H1 (cell line): ENCODE data around the gene PTPRD. TPM values are rescaled to one million over a fixed set of nuclear protein-coding genes. Genes with fewer than 3 reads are reported as not detected.

Experiments
- CTCF ChIA-PET: fragments of 300-600 bp; sonication (Branson Sonifier 250); formaldehyde crosslinking; loops from one replicate; lab custom pipeline; 2021; ENCODE audit not compliant: partially characterized antibody; lab: Charles Lee
- POLR2A ChIA-PET: fragments of 300-600 bp; sonication (Branson Sonifier 250); formaldehyde crosslinking; loops from one replicate; lab custom pipeline; 2021; ENCODE audit warnings: inconsistent platforms; ENCODE audit not compliant: partially characterized antibody; lab: Charles Lee
- DNase-seq, 2 experiments: peaks; one replicate each; pipeline versions ENCODE4 v3.0.0 to v3.0.0-alpha.2; 2010 to 2022; ENCODE audit warnings: low spot score in 2 of 2, low read depth in 1 of 2, mixed read lengths in 1 of 2
- FAIRE-seq: peaks from 2 replicates; lab custom pipeline; 2011; peaks lifted over from hg19 to GRCh38; lab: Jason Lieb, UNC
- H2AFZ ChIP-seq: 2 replicates; pipeline ENCODE4 v1.8.1; 2012; ENCODE audit warnings: low read length, inconsistent platforms
- H2AK5ac ChIP-seq: 2 replicates; pipeline ENCODE4 v1.6.1; 2013; ENCODE audit warnings: low read depth, low read length
- H2BK120ac ChIP-seq: replicated peaks from 2 replicates; pipeline ENCODE3; 2013; ENCODE audit warnings: low read depth, low read length, inconsistent platforms
- H2BK12ac ChIP-seq: 2 replicates; pipeline ENCODE4 v1.6.1; 2013; ENCODE audit warnings: low read depth, low read length
- H2BK15ac ChIP-seq: 2 replicates; pipeline ENCODE4 v1.6.1; 2013; ENCODE audit warnings: low read length
- H2BK20ac ChIP-seq: 2 replicates; pipeline ENCODE4 v1.6.1; 2013; ENCODE audit warnings: low read length
- H2BK5ac ChIP-seq: 2 replicates; pipeline ENCODE4 v1.6.1; 2013; ENCODE audit warnings: low read depth, low read length
- H3K14ac ChIP-seq: 2 replicates; pipeline ENCODE4 v1.6.1; 2013; ENCODE audit warnings: inconsistent platforms; ENCODE audit not compliant: insufficient read length
- H3K18ac ChIP-seq: 2 replicates; pipeline ENCODE4 v1.6.1; 2013; ENCODE audit warnings: low read length; ENCODE audit errors: extremely low read depth
- H3K23ac ChIP-seq: 2 replicates; pipeline ENCODE4 v1.6.1; 2013; ENCODE audit warnings: inconsistent platforms; ENCODE audit not compliant: insufficient read length
- H3K23me2 ChIP-seq: 2 replicates; pipeline ENCODE4 v1.6.1; 2013; ENCODE audit warnings: low read depth, low read length
- H3K27ac ChIP-seq: 2 replicates; pipeline ENCODE4 v1.6.1; 2011; ENCODE audit warnings: low read depth, low read length, inconsistent platforms
- H3K27me3 ChIP-seq, 4 experiments: replicated peaks in 1 of 4; 1 replicate in 1 of 4; 2 replicates in 3 of 4; pipeline versions ENCODE4 v1.6.1 to v1.8.1; 2011 to 2013; ENCODE audit warnings: low read length in 3 of 4, mild to moderate bottlenecking in 3 of 4, inconsistent platforms in 2 of 4, mixed read lengths in 2 of 4, moderate library complexity in 1 of 4; ENCODE audit not compliant: control insufficient read depth in 3 of 4, insufficient read depth in 3 of 4; ENCODE audit errors: extremely low read depth in 1 of 4
- H3K36me3 ChIP-seq, 4 experiments: 2 replicates each; pipeline versions ENCODE4 v1.6.1 to v1.8.1; 2011 to 2013; ENCODE audit warnings: mild to moderate bottlenecking in 4 of 4, low read length in 3 of 4, moderate library complexity in 2 of 4, control low read depth in 1 of 4, inconsistent platforms in 1 of 4; ENCODE audit not compliant: insufficient read depth in 4 of 4, control insufficient read depth in 2 of 4
- H3K4ac ChIP-seq: replicated peaks from 2 replicates; pipeline ENCODE3; 2013; ENCODE audit warnings: low read length, low read depth, mixed read lengths, inconsistent platforms; ENCODE audit not compliant: insufficient read length
- H3K4me1 ChIP-seq, 4 experiments: replicated peaks in 1 of 4; 1 replicate in 1 of 4; 2 replicates in 3 of 4; pipeline versions ENCODE4 v1.6.1 to v1.8.1; 2011 to 2013; ENCODE audit warnings: low read length in 3 of 4, inconsistent platforms in 2 of 4, mixed read lengths in 1 of 4; ENCODE audit not compliant: insufficient read depth in 4 of 4, control insufficient read depth in 3 of 4
- H3K4me2 ChIP-seq, 2 experiments: 2 replicates each; pipeline versions ENCODE4 v1.6.1 to v1.8.1; 2011 to 2013; ENCODE audit warnings: low read depth in 2 of 2, low read length in 2 of 2, control low read depth in 1 of 2, inconsistent platforms in 1 of 2, mild to moderate bottlenecking in 1 of 2; ENCODE audit not compliant: insufficient read depth in 1 of 2
- H3K4me3 ChIP-seq, 4 experiments: fragments of 200-600, 300-600 bp in 1 of 4; sonication (generic), shearing (Covaris generic), sonication (Bioruptor Twin) in 1 of 4; 2 replicates each; pipeline versions ENCODE4 v1.5.1 to v1.8.1; 2011 to 2016; ENCODE audit warnings: low read length in 4 of 4, low read depth in 3 of 4, control low read depth in 2 of 4, inconsistent platforms in 2 of 4, mild to moderate bottlenecking in 2 of 4, mixed read lengths in 1 of 4, moderate library complexity in 1 of 4; ENCODE audit not compliant: insufficient read depth in 2 of 4; ENCODE audit errors: extremely low read depth in 1 of 4
- H3K56ac ChIP-seq: replicated peaks from 2 replicates; pipeline ENCODE3; 2013; ENCODE audit warnings: low read depth, mild to moderate bottlenecking, mixed read lengths, low read length, inconsistent platforms; ENCODE audit not compliant: insufficient read length
- H3K79me1 ChIP-seq: 2 replicates; pipeline ENCODE4 v1.6.1; 2013; ENCODE audit warnings: low read depth, low read length, control low read depth
- H3K79me2 ChIP-seq, 2 experiments: 2 replicates each; pipeline versions ENCODE4 v1.6.1 to v1.8.1; 2012 to 2013; ENCODE audit warnings: low read length in 2 of 2, mild to moderate bottlenecking in 2 of 2, inconsistent platforms in 1 of 2; ENCODE audit not compliant: insufficient read depth in 2 of 2, control insufficient read depth in 1 of 2
- H3K9ac ChIP-seq, 4 experiments: replicated peaks in 1 of 4; 1 replicate in 1 of 4; 2 replicates in 3 of 4; pipeline versions ENCODE4 v1.6.1 to v1.8.1; 2011 to 2013; ENCODE audit warnings: low read depth in 3 of 4, low read length in 3 of 4, control low read depth in 2 of 4, mild to moderate bottlenecking in 2 of 4, moderate library complexity in 2 of 4, inconsistent platforms in 1 of 4; ENCODE audit errors: extremely low read depth in 1 of 4
- H3K9me3 ChIP-seq, 2 experiments: 2 replicates each; pipeline versions ENCODE4 v1.6.1 to v1.8.1; 2012 to 2013; ENCODE audit warnings: mild to moderate bottlenecking in 2 of 2, moderate library complexity in 2 of 2, control low read depth in 1 of 2, inconsistent platforms in 1 of 2, low read depth in 1 of 2, low read length in 1 of 2, mixed read lengths in 1 of 2; ENCODE audit not compliant: insufficient read depth in 2 of 2
- H4K20me1 ChIP-seq, 2 experiments: replicated peaks in 1 of 2; 2 replicates each; pipeline versions ENCODE3 to v1.8.1; 2011 to 2013; ENCODE audit warnings: inconsistent platforms in 2 of 2, low read length in 2 of 2, mild to moderate bottlenecking in 1 of 2; ENCODE audit not compliant: insufficient read depth in 2 of 2, control insufficient read depth in 1 of 2
- H4K5ac ChIP-seq: 2 replicates; pipeline ENCODE4 v1.6.1; 2013; ENCODE audit warnings: low read length, low read depth, mixed read lengths, inconsistent platforms; ENCODE audit not compliant: insufficient read length
- H4K8ac ChIP-seq: 2 replicates; pipeline ENCODE4 v1.8.0; 2013; ENCODE audit warnings: mild to moderate bottlenecking, moderate library complexity, low read length, inconsistent platforms; ENCODE audit not compliant: insufficient read depth; ENCODE audit errors: extremely low read depth
- H4K91ac ChIP-seq: replicated peaks from 2 replicates; pipeline ENCODE3; 2013; ENCODE audit warnings: low read length, mixed read lengths, inconsistent platforms; ENCODE audit not compliant: insufficient read length
- CEBPB ChIP-seq: IDR thresholded peaks from 2 replicates; pipeline ENCODE4 v1.6.1; 2012; ENCODE audit warnings: low read depth, low read length
- NANOG ChIP-seq: IDR thresholded peaks from 2 replicates; pipeline ENCODE4 v1.6.1; 2011; ENCODE audit warnings: low read length, low read depth, mild to moderate bottlenecking, inconsistent platforms; ENCODE audit not compliant: insufficient read depth, poor library complexity, severe bottlenecking
- WGBS, 2 experiments: shearing (Covaris generic) in 1 of 2; methylation state at CpG; one replicate each; pipeline versions ENCODE4 v1.1.6 to v1.1.7; 2013 to 2015; ENCODE audit warnings: low lambda C conversion rate in 2 of 2, mixed read lengths in 2 of 2, inconsistent platforms in 1 of 2, low coverage in 1 of 2, missing lambda C conversion rate in 1 of 2; ENCODE audit not compliant: insufficient replicate concordance in 2 of 2, insufficient coverage in 1 of 2, insufficient read length in 1 of 2; ENCODE audit errors: extremely low coverage in 1 of 2, missing lambda C conversion rate in 1 of 2; 5-methylcytosine and 5-hydroxymethylcytosine counted together
- polyA plus RNA-seq, 7 experiments: library from polyadenylated mRNA; depleted of rRNA in 3 of 7; stranded (reverse) in 5 of 7; unstranded in 2 of 7; fragments of >200 nt in 5 of 7; fragments of 200-250 nt in 2 of 7; gene quantifications; 1 replicate in 5 of 7; 2 replicates in 1 of 7; 4 replicates in 1 of 7; pipeline versions ENCODE4 v1.2.1 to v1.2.3, GENCODE V29; 2011 to 2013; ENCODE audit warnings: missing spikeins in 2 of 7, mixed read lengths in 2 of 7
- total RNA-seq: library from RNA; stranded (reverse); fragmentation: NEBNext Ultra II Directional; extraction: Animal tissue kit (Norgen Biotek cat#: 25700); gene quantifications from 2 replicates; pipeline ENCODE4 v1.2.1, GENCODE V29; 2021
- TF ChIP-seq, protein P1 (sequence below): IDR thresholded peaks from 2 replicates; pipeline ENCODE4 v1.6.1; 2011; ENCODE audit warnings: low read depth, mild to moderate bottlenecking, low read length; ENCODE audit not compliant: insufficient read depth

The PTPRD gene
- total and polyA plus RNA-seq, 2 of the 8 experiments (the other 6 are each of a cell fraction or from before 2014, with no cell fraction given): 17.2 to 77.0 TPM

DNA sequence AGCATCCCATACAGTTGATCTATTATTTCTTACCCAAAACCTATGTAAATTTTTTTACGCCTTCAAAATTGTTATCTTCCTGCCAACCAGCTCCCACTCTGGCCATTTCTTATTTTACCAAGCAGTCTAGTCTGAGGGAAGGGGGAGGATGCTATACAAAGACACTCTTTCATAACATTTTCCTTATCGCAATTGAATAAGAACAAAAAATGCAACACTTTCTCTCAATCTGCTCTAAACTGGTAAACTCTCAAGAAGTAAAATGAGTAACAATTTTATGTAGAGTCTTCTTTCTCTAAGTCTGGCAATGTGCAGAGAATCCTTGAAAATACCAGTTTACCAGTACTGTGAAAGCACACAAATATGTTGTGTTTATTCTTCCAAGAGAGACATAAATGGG is 1216.3 kb downstream of the PTPRD start:
- Histone ChIP-seq H3K23me2 (no peaks in the 10 kb centered on the region; the same call in 1 of the 2 replicates), H3K79me2 (no peaks in the 10 kb centered on the region), H3K79me1 (no peaks in the 10 kb centered on the region), H3K9ac (no peak overlapping the region), H3K4ac (no peak overlapping the region), H4K20me1 (no peaks in the 10 kb centered on the region), H2BK12ac (no peak overlapping the region), H3K18ac (no peak overlapping the region), H2BK20ac (no peak overlapping the region), H3K14ac (no peak overlapping the region), H2AFZ (no peak overlapping the region), H3K56ac (no peak overlapping the region), H2BK5ac (no peak overlapping the region), H3K9me3 (no peaks in the 10 kb centered on the region), H4K8ac (no peak overlapping the region), H3K27ac (no peak overlapping the region), H2AK5ac (no peak overlapping the region), H3K27me3 (no peaks in the 10 kb centered on the region), H3K23ac (no peak overlapping the region), H3K36me3 (no peaks in the 10 kb centered on the region), H3K4me1 (no peaks in the 10 kb centered on the region; a peak in 1 of 7 replicates), H4K5ac (no peak overlapping the region), H2BK15ac (no peak overlapping the region), H2BK120ac (no peak overlapping the region), H3K4me2 (no peak overlapping the region), H4K91ac (no peak overlapping the region), H3K4me3 (no peak overlapping the region)
- WGBS, 2 experiments: 94% methylated on average over 2 of the region's 2 CpGs; no CpG with 5 or more reads in 1 of the 2 experiments
- POLR2A ChIA-PET: no interaction called here
- CTCF ChIA-PET: interaction anchor here (1.0 kb wide), 1 partner anchor 9 kb away, joined by 3 read pairs; no protein-coding TSS in a partner anchor
- FAIRE-seq (no peak), DNase-seq (no peak)
- TF ChIP-seq, protein P1, sequence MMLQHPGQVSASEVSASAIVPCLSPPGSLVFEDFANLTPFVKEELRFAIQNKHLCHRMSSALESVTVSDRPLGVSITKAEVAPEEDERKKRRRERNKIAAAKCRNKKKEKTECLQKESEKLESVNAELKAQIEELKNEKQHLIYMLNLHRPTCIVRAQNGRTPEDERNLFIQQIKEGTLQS: no peak
- TF ChIP-seq CEBPB (no peak), NANOG (no peak)
